H1 (cell line): ENCODE measurements around the gene FAAH2. TPM values are rescaled to one million over a fixed set of nuclear protein-coding genes. Genes with fewer than 3 reads are reported as not detected.

Source experiments
- BACH1 ChIP-seq: IDR thresholded peaks from 2 replicates; pipeline ENCODE4 v1.6.1; 2012; ENCODE audit warnings: low read length, improper control_type of control experiment
- CTBP2 ChIP-seq: IDR thresholded peaks from 2 replicates; pipeline ENCODE4 v1.7.0; 2011; ENCODE audit warnings: borderline replicate concordance, mild to moderate bottlenecking, moderate library complexity, mixed read lengths, low read length; ENCODE audit not compliant: insufficient read depth, insufficient read length
- POLR2AphosphoS5 ChIP-seq: IDR thresholded peaks from 2 replicates; pipeline ENCODE4 v1.6.1; 2011; ENCODE audit warnings: low read depth, low read length
- SP4 ChIP-seq: IDR thresholded peaks from 2 replicates; pipeline ENCODE4 v1.6.1; 2012; ENCODE audit warnings: low read length, inconsistent platforms
- USF2 ChIP-seq: IDR thresholded peaks from 2 replicates; pipeline ENCODE4 v1.6.1; 2011; ENCODE audit warnings: low read length, improper control_type of control experiment
- polyA plus RNA-seq, 7 experiments: library from polyadenylated mRNA; depleted of rRNA in 3 of 7; stranded (reverse) in 5 of 7; unstranded in 2 of 7; fragments of >200 nt in 5 of 7; fragments of 200-250 nt in 2 of 7; gene quantifications; 1 replicate in 5 of 7; 2 replicates in 1 of 7; 4 replicates in 1 of 7; pipeline versions ENCODE4 v1.2.1 to v1.2.3, GENCODE V29; 2011 to 2013; ENCODE audit warnings: missing spikeins in 2 of 7, mixed read lengths in 2 of 7
- total RNA-seq: library from RNA; stranded (reverse); fragmentation: NEBNext Ultra II Directional; extraction: Animal tissue kit (Norgen Biotek cat#: 25700); gene quantifications from 2 replicates; pipeline ENCODE4 v1.2.1, GENCODE V29; 2021

FAAH2 gene
- total and polyA plus RNA-seq, 2 of the 8 experiments (the other 6 are each of a cell fraction or from before 2014, with no cell fraction given) = 3.6 to 4.4 TPM

- TF ChIP-seq CTBP2 = no peak
- TF ChIP-seq USF2 = no peak
- no peak for TF ChIP-seq POLR2AphosphoS5
- TF ChIP-seq BACH1 = no peak
- TF ChIP-seq SP4 = no peak
Observed at GRCh38 chrX:57368158-57368557, 81.7 kb downstream of the FAAH2 start (continued).
